ENCODE measurements around the gene VPS37C. TPM values are rescaled to one million over a fixed set of nuclear protein-coding genes. Genes with fewer than 3 reads are reported as not detected.
A peak's percentile ranks its signal among the peaks of the same experiment; 100 is the strongest.

The VPS37C gene
- total and polyA plus RNA-seq, 7 experiments from 2014 or later: 0.31 to 12.0 (median 7.9) TPM

- POLR2A ChIA-PET: interaction anchor here (0.7 to 7.8 kb wide), 10 partner anchors 9 to 105 kb away, joined by 3 to 62 read pairs (median 6); partner anchors contain the start of gene CD5
- ATAC-seq (no peak), DNase-seq (no peak)
- CTCF ChIA-PET: interaction anchor here (0.6 to 1.6 kb wide), 3 partner anchors 22 to 39 kb away, joined by 3 to 6 read pairs (median 4); no protein-coding TSS in a partner anchor
- Mint-ChIP-seq H3K36me3 (peaks cover 0 to 11% (median 0%) of the 10 kb centered on the region in 5 donors), H3K27me3 (no peaks in the 10 kb centered on the region), H3K9me3 (peaks cover 0 to 13% (median 2%) of the 10 kb centered on the region in 11 donors), H3K4me1 (peaks cover 28 to 72% (median 49%) of the 10 kb centered on the region in 7 donors), H3K27ac (peak overlapping the region; percentile 77 to 98 (median 89)), H3K4me3 (peak overlapping the region in 9 of 10 donors; percentile 61 to 90 (median 75))
- peak overlapping the region; percentile 79 for H3K27ac ChIP-seq (ENCODE audit: low read depth, low read length)
- peaks cover 10 to 27% of the 10 kb centered on the region in 2 donors for H3K4me1 ChIP-seq (ENCODE audit: control insufficient read depth in 2 of 2, insufficient read depth in 2 of 2, low read length in 2 of 2)
- no peaks in the 10 kb centered on the region for H3K27me3 ChIP-seq (ENCODE audit: control insufficient read depth in 2 of 2, insufficient read depth in 2 of 2, low read length in 2 of 2)
- no peaks in the 10 kb centered on the region for H3K36me3 ChIP-seq (ENCODE audit: control insufficient read depth in 2 of 3, insufficient read depth in 3 of 3, low read length in 3 of 3)
- no peak overlapping the region for H3K4me3 ChIP-seq (ENCODE audit: low read length)
- no peaks in the 10 kb centered on the region for H3K9me3 ChIP-seq (ENCODE audit: control insufficient read depth in 2 of 3, low read length in 3 of 3)
- intact Hi-C loops (cut with micrococcal nuclease): loop anchor here in 1 of 2 donors (1.0 kb wide), 1 partner anchor 49 kb away; no protein-coding TSS in a partner anchor
These were observed 70.2 kb downstream of the VPS37C start for GRCh38 chr11:61090982-61091372.

- peaks cover 10 to 27% of the 10 kb centered on the region in 2 donors for H3K4me1 ChIP-seq (ENCODE audit: control insufficient read depth in 2 of 2, insufficient read depth in 2 of 2, low read length in 2 of 2)
- H3K4me1 Mint-ChIP-seq: peaks cover 28 to 68% (median 48%) of the 10 kb centered on the region in 7 donors
- no peak for ATAC-seq
- ChIA-PET CTCF (interaction anchor here (0.5 to 1.6 kb wide), 4 partner anchors 23 to 40 kb away, joined by 3 to 6 read pairs (median 4); no protein-coding TSS in a partner anchor), POLR2A (interaction anchor here (0.6 to 7.8 kb wide), 9 partner anchors 9 to 120 kb away, joined by 3 to 62 read pairs (median 5); partner anchors contain the start of genes CD5 and CD6)
- H3K27me3 ChIP-seq (ENCODE audit: control insufficient read depth in 2 of 2, insufficient read depth in 2 of 2, low read length in 2 of 2): no peaks in the 10 kb centered on the region
- H3K4me3 Mint-ChIP-seq: peak overlapping the region in 9 of 10 donors; percentile 61 to 90 (median 75)
- peaks cover 0 to 13% (median 2%) of the 10 kb centered on the region in 11 donors for H3K9me3 Mint-ChIP-seq
- peaks cover 0 to 11% (median 0%) of the 10 kb centered on the region in 5 donors for H3K36me3 Mint-ChIP-seq
- H3K36me3 ChIP-seq (ENCODE audit: control insufficient read depth in 2 of 3, insufficient read depth in 3 of 3, low read length in 3 of 3): no peaks in the 10 kb centered on the region
- peak overlapping the region; percentile 79 for H3K27ac ChIP-seq (ENCODE audit: low read depth, low read length)
- H3K9me3 ChIP-seq (ENCODE audit: control insufficient read depth in 2 of 3, low read length in 3 of 3): no peaks in the 10 kb centered on the region
- no peak overlapping the region for H3K4me3 ChIP-seq (ENCODE audit: low read length)
- peak overlapping the region; percentile 77 to 98 (median 88) for H3K27ac Mint-ChIP-seq
- intact Hi-C loops (cut with micrococcal nuclease): no loop called here
- no peak for DNase-seq
- no peaks in the 10 kb centered on the region for H3K27me3 Mint-ChIP-seq
These were observed 70.7 kb downstream of the VPS37C start for GRCh38 chr11:61090521-61090920.

GRCh38 chr11:61089806-61090491 lies 71.3 kb downstream of the VPS37C start:
- ChIA-PET CTCF (interaction anchor here (0.5 to 1.6 kb wide), 4 partner anchors 23 to 178 kb away, joined by 3 to 6 read pairs (median 4); no protein-coding TSS in a partner anchor), POLR2A (interaction anchor here (0.6 to 7.8 kb wide), 9 partner anchors 8 to 119 kb away, joined by 3 to 62 read pairs (median 5); partner anchors contain the start of genes CD5 and CD6)
- Histone ChIP-seq H3K4me3 (ENCODE audit: low read length) (no peak overlapping the region), H3K36me3 (ENCODE audit: control insufficient read depth in 2 of 3, insufficient read depth in 3 of 3, low read length in 3 of 3) (no peaks in the 10 kb centered on the region), H3K27ac (ENCODE audit: low read depth, low read length) (no peak overlapping the region), H3K9me3 (ENCODE audit: control insufficient read depth in 2 of 3, low read length in 3 of 3) (no peaks in the 10 kb centered on the region), H3K4me1 (ENCODE audit: control insufficient read depth in 2 of 2, insufficient read depth in 2 of 2, low read length in 2 of 2) (peaks cover 10 to 27% of the 10 kb centered on the region in 2 donors), H3K27me3 (ENCODE audit: control insufficient read depth in 2 of 2, insufficient read depth in 2 of 2, low read length in 2 of 2) (no peaks in the 10 kb centered on the region)
- intact Hi-C loops (cut with micrococcal nuclease): no loop called here
- no peak for DNase-seq
- Mint-ChIP-seq H3K36me3 (peaks cover 0 to 11% (median 0%) of the 10 kb centered on the region in 5 donors), H3K27ac (peak overlapping the region in 3 of 9 donors; percentile 38 to 98 (median 83)), H3K4me3 (peak overlapping the region in 1 of 10 donors; percentile 90), H3K4me1 (peaks cover 27 to 62% (median 43%) of the 10 kb centered on the region in 7 donors), H3K9me3 (peaks cover 0 to 7% (median 2%) of the 10 kb centered on the region in 11 donors), H3K27me3 (no peaks in the 10 kb centered on the region)
- ATAC-seq: no peak

- Mint-ChIP-seq H3K27me3 (no peaks in the 10 kb centered on the region), H3K9me3 (peaks cover 0 to 5% (median 0%) of the 10 kb centered on the region in 11 donors), H3K36me3 (peaks cover 0 to 18% (median 0%) of the 10 kb centered on the region in 5 donors), H3K27ac (peak overlapping the region; percentile 3 to 58 (median 32)), H3K4me1 (peaks cover 31 to 54% (median 35%) of the 10 kb centered on the region in 7 donors), H3K4me3 (peak overlapping the region in 1 of 10 donors; percentile 18)
- Histone ChIP-seq H3K4me3 (ENCODE audit: low read length) (no peak overlapping the region), H3K9me3 (ENCODE audit: control insufficient read depth in 2 of 3, low read length in 3 of 3) (no peaks in the 10 kb centered on the region), H3K36me3 (ENCODE audit: control insufficient read depth in 2 of 3, insufficient read depth in 3 of 3, low read length in 3 of 3) (no peaks in the 10 kb centered on the region), H3K27ac (ENCODE audit: low read depth, low read length) (no peak overlapping the region), H3K4me1 (ENCODE audit: control insufficient read depth in 2 of 2, insufficient read depth in 2 of 2, low read length in 2 of 2) (peaks cover 21 to 30% of the 10 kb centered on the region in 2 donors), H3K27me3 (ENCODE audit: control insufficient read depth in 2 of 2, insufficient read depth in 2 of 2, low read length in 2 of 2) (no peaks in the 10 kb centered on the region)
- ChIA-PET POLR2A (interaction anchor here (0.6 to 7.8 kb wide), 15 partner anchors 7 to 172 kb away, joined by 3 to 62 read pairs (median 5); partner anchors contain the start of genes CD5 and CD6), CTCF (interaction anchor here (1.1 to 1.5 kb wide), 3 partner anchors 25 to 41 kb away, joined by 3 to 6 read pairs (median 5); no protein-coding TSS in a partner anchor)
- intact Hi-C loops (cut with micrococcal nuclease): no loop called here
- no peak for DNase-seq
- no peak for ATAC-seq
These were observed 73.7 kb downstream of the VPS37C start for GRCh38 chr11:61087426-61088119.

GRCh38 chr11:61083601-61084147 lies 77.6 kb downstream of the VPS37C start:
- H3K9me3 Mint-ChIP-seq: peaks cover 0 to 5% (median 0%) of the 10 kb centered on the region in 11 donors
- intact Hi-C loops (cut with micrococcal nuclease): loop anchor here (2.0 to 5.0 kb wide), 12 partner anchors 19 to 169 kb away; partner anchors contain the start of genes CD5 (in 1 of the 2), CD6 (in 1 of the 2), TMEM109 (in 1 of the 2) and VPS37C (in 1 of the 2)

More at GRCh38 chr11:61083601-61084147, 77.6 kb downstream of the VPS37C start:
- ATAC-seq (peak; percentile 79), DNase-seq (peak; percentile 45 to 85 (median 77))
- Mint-ChIP-seq H3K4me1 (peaks cover 39 to 64% (median 54%) of the 10 kb centered on the region in 7 donors), H3K4me3 (peak overlapping the region; percentile 74 to 90 (median 85)), H3K27me3 (no peaks in the 10 kb centered on the region), H3K27ac (peak overlapping the region; percentile 97 to 100 (median 99)), H3K36me3 (peaks cover 0 to 17% (median 0%) of the 10 kb centered on the region in 5 donors)
- CTCF ChIA-PET: interaction anchor here (0.8 to 1.5 kb wide), 19 partner anchors 15 to 253 kb away, joined by 3 to 11 read pairs (median 4); no protein-coding TSS in a partner anchor
- POLR2A ChIA-PET: interaction anchor here (0.7 to 14.5 kb wide), 24 partner anchors 8 to 253 kb away, joined by 3 to 233 read pairs (median 6); partner anchors contain the start of gene CD5
- H3K27me3 ChIP-seq (ENCODE audit: control insufficient read depth in 2 of 2, insufficient read depth in 2 of 2, low read length in 2 of 2): no peaks in the 10 kb centered on the region
- H3K36me3 ChIP-seq (ENCODE audit: control insufficient read depth in 2 of 3, insufficient read depth in 3 of 3, low read length in 3 of 3): no peaks in the 10 kb centered on the region
- no peaks in the 10 kb centered on the region for H3K9me3 ChIP-seq (ENCODE audit: control insufficient read depth in 2 of 3, low read length in 3 of 3)
- peak overlapping the region; percentile 80 for H3K27ac ChIP-seq (ENCODE audit: low read depth, low read length)
- peak overlapping the region; percentile 40 for H3K4me3 ChIP-seq (ENCODE audit: low read length)
- H3K4me1 ChIP-seq (ENCODE audit: control insufficient read depth in 2 of 2, insufficient read depth in 2 of 2, low read length in 2 of 2): peaks cover 28 to 51% of the 10 kb centered on the region in 2 donors

Measured in naive thymus-derived CD4-positive, alpha-beta T cell (primary cell).